GM12874 (cell line): ENCODE measurements around the gene CCDC73.

Experiments used
- TF ChIP-seq, protein P1 (sequence below): IDR thresholded peaks from 2 replicates; pipeline ENCODE4 v1.5.1; 2011; ENCODE audit warnings: low read depth, mild to moderate bottlenecking, control low read depth, low read length, moderate library complexity; ENCODE audit not compliant: insufficient read depth

Gene CCDC73

DNA sequence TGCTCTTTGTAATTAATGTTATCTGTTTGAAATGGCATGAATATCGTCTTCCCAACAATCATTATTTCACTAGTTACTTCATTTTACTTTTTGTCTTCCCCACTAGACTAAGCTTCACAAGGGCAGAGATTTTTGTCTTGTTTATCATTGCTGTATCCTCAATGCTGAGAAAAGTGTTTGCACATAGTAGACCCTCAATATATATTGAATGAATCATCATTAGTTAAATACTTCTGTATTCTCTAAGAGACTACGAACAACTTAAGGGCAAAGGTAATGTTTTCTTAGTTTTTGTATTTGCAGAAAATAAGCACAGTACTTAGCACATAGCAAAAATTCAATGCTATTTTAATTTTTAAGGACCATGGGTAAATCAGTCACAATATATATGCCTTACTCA lies 95.9 kb downstream of the CCDC73 start:
- TF ChIP-seq, protein P1, sequence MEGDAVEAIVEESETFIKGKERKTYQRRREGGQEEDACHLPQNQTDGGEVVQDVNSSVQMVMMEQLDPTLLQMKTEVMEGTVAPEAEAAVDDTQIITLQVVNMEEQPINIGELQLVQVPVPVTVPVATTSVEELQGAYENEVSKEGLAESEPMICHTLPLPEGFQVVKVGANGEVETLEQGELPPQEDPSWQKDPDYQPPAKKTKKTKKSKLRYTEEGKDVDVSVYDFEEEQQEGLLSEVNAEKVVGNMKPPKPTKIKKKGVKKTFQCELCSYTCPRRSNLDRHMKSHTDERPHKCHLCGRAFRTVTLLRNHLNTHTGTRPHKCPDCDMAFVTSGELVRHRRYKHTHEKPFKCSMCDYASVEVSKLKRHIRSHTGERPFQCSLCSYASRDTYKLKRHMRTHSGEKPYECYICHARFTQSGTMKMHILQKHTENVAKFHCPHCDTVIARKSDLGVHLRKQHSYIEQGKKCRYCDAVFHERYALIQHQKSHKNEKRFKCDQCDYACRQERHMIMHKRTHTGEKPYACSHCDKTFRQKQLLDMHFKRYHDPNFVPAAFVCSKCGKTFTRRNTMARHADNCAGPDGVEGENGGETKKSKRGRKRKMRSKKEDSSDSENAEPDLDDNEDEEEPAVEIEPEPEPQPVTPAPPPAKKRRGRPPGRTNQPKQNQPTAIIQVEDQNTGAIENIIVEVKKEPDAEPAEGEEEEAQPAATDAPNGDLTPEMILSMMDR = no peak

DNA sequence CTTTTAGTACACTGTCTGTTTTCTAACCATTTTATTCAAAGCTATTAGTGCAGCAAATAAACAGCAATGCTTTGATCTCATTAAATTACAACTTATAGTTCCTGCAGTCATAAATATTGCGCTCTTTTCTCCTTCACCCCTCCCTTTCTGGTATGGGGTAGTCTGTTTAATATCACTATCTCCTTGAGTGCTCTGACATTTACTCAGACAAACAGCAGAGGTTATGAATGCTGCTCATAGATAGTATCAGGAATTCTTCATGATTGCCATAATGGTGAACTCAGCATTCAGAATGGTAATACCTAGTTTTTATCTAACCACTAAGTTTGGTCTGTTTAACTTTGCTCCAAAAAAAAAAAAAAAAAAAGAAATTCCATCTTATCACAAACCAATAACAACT lies 123.4 kb downstream of the CCDC73 start:
- TF ChIP-seq, protein P1 = no peak

DNA sequence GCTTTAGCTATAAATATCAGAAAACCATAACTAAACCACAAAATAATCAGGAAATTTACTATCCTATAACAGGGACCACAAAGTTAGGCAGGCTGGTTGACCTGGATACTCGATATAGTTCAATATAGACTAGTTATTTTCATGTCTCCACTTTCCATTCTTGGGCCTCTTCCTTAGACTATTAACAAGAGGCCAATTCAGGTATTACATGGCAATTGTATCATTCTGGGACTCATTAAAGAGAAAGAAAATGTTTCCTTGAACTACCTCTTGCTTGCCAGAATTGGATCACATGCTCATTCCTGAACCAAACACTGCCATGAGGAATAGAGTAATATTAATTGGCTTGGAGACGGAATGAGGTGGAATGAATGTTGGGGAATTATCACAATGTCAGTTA lies 134.8 kb downstream of the CCDC73 start:
- TF ChIP-seq, protein P1 = no peak

DNA sequence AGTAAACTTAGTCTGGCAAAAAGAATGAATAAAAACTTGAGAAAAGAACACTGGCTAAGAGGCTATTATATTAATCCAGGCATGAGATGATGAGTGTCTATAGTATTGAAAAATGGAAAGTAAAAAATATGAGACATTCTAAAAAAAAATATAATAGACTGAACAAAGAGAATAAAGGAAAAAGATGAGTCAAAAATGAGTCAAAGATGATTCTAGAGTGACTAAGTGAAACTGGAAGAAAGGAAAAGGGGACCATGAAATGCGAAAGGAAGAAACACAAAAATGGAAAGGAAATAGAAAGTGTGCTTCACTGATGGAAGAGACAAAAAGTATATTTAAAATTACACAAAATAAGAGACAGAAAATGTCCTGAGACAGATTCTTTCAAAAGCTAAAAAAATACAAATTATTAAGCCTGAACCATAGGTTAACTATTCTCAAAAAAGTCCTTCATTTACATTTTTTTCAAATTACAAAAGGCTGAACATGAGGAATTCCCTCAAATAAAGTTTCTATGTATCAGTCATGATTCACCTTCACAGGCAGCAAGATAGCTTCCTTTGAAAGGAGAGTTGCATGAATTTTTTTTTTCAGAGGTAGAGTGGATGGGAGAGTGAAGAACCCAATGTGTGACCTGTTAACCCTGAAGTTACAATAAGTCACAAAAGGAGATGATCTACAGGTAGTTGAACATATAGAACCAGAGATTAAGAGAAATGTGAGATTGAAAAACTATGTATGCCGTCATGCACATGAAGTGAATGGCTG lies 135.6 kb downstream of the CCDC73 start:
- TF ChIP-seq, protein P1 = no peak

DNA sequence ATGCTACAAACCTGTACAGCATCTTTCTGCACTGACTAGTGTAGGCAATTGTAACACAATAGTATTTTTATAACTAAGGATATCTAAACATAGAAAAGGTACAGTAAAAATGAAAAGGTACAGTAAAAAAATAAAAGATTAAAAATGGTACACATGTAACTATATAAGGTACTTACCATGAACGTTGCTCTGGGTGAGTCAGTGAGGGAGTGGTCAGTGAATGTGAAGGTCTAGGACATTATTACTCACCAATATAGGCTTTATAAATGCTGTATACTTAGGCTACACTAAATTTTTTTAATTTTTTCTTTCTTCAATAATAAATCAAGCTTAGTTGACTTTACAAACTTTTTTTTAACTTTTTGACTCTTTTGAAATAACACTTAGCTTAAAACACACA lies 150.9 kb downstream of the CCDC73 start:
- TF ChIP-seq, protein P1 = no peak

DNA sequence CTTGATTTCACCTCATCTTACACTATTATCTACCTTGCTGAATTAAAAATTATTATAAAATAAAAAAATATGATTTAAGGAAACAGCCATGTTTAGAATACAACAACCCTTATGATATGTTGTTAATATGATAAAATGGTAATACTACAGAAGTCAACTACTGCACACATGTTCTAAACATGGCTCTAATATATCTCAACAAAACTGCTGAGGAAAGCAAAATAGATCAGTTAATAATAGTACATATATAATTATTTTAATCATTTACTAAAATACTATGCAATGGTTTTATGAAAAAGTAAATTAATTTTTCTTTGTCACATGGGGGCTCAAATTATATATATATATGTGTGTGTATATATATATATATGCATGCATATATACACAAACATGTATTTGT lies 153.1 kb downstream of the CCDC73 start:
- TF ChIP-seq, protein P1 = no peak

DNA sequence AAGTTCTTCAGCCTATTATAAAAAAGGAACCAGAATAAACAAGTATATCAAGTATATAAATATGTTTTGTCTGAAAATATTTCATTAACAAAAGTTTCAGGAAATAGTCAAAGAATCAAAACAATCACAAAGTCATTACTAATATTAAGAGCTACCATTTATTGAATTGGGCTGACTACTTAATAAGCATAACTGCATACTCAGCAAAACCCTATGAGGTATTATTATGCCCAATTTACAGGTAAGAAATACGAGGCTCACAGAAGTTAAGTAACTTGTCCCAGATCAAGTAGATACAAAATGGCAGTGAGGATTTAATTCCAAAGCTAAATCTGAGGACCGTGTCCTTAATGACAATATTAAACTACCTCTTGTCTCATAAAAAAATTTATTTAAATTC lies 158.6 kb downstream of the CCDC73 start:
- TF ChIP-seq, protein P1 = no peak
